HCT116 (cell line): Measurements from ENCODE around the gene HDLBP.

Experiments used
- CBX3 ChIP-seq: IDR thresholded peaks from 2 replicates; pipeline ENCODE4 v1.6.1; 2012; ENCODE audit warnings: low read depth
- ELF1 ChIP-seq: IDR thresholded peaks from 2 replicates; pipeline ENCODE4 v1.6.1; 2012; ENCODE audit warnings: low read depth, borderline replicate concordance
- EZH2 ChIP-seq: fragments of 200-600 bp; sonication (generic); IDR thresholded peaks from 2 replicates; pipeline ENCODE4 v1.6.1; 2017; ENCODE audit warnings: antibody characterized with exemption, mixed run types
- EZH2phosphoT487 ChIP-seq: fragments of 200-600 bp; IDR thresholded peaks from 2 replicates; pipeline ENCODE4 v1.6.1; 2018; ENCODE audit warnings: antibody characterized with exemption, borderline replicate concordance
- JUND ChIP-seq: IDR thresholded peaks from 2 replicates; pipeline ENCODE4 v1.6.1; 2012
- POLR2A ChIP-seq: IDR thresholded peaks from 2 replicates; pipeline ENCODE4 v1.7.0; 2011; ENCODE audit warnings: borderline replicate concordance; ENCODE audit not compliant: insufficient read depth, insufficient read length; ENCODE audit errors: extremely low read depth
- POLR2AphosphoS5 ChIP-seq: IDR thresholded peaks from 2 replicates; pipeline ENCODE4 v1.6.1; 2011; ENCODE audit warnings: mild to moderate bottlenecking, low read depth, low read length, moderate library complexity
- RAD21 ChIP-seq: IDR thresholded peaks from 2 replicates; pipeline ENCODE4 v1.6.1; 2012; ENCODE audit warnings: low read depth, mild to moderate bottlenecking
- ZFX ChIP-seq: fragments of 450-650 bp; IDR thresholded peaks from 2 replicates; pipeline ENCODE4 v1.6.1; 2017
- ZNF274 ChIP-seq: fragments of 200-500 bp; sonication (Bioruptor generic); IDR thresholded peaks from 2 replicates; pipeline ENCODE4 v1.6.1; 2014; ENCODE audit warnings: mild to moderate bottlenecking, low read depth, low read length, inconsistent platforms
- TF ChIP-seq, protein P1 (sequence below), 3 experiments: fragments of 200-600 bp in 1 of 3; sonication (generic) in 1 of 3; IDR thresholded peaks in 2 of 3; conservative IDR thresholded peaks in 1 of 3; 2 replicates each; pipeline ENCODE4 v1.5.1; 2012 to 2017; ENCODE audit warnings: low read depth in 2 of 3, low read length in 2 of 3, antibody characterized with exemption in 1 of 3, borderline replicate concordance in 1 of 3, control low read depth in 1 of 3, mild to moderate bottlenecking in 1 of 3, mixed read lengths in 1 of 3, mixed run types in 1 of 3, moderate library complexity in 1 of 3; ENCODE audit not compliant: insufficient read depth in 1 of 3
- TF ChIP-seq, protein P2 (sequence below): IDR thresholded peaks from 2 replicates; pipeline ENCODE4 v1.6.1; 2012; ENCODE audit warnings: low read depth

DNA sequence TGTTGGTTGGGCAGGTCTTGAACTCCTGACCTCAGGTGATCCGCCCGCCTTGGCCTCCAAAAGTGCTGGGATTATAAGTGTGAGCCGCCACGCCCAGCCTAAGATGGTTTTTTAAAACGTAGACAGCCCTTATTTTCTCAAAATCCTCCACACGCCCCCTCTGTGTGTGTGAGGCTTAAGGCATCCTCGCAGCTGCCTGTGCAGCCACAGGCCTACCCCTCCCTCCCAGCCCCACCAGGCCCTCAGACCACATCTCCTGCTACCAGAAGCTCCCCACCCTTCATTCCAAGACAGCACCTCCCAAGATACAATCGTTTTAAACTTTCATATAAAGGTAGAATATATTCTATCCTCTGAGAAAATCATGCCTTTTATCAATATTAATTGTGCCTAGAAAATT, 122.2 kb downstream of the HDLBP start:
- TF ChIP-seq RAD21 (no peak), JUND (no peak), POLR2A (no peak), ELF1 (no peak), POLR2AphosphoS5 (no peak), EZH2phosphoT487 (no peak), EZH2 (no peak), ZNF274 (no peak), ZFX (no peak), CBX3 (no peak)
- TF ChIP-seq, protein P1, sequence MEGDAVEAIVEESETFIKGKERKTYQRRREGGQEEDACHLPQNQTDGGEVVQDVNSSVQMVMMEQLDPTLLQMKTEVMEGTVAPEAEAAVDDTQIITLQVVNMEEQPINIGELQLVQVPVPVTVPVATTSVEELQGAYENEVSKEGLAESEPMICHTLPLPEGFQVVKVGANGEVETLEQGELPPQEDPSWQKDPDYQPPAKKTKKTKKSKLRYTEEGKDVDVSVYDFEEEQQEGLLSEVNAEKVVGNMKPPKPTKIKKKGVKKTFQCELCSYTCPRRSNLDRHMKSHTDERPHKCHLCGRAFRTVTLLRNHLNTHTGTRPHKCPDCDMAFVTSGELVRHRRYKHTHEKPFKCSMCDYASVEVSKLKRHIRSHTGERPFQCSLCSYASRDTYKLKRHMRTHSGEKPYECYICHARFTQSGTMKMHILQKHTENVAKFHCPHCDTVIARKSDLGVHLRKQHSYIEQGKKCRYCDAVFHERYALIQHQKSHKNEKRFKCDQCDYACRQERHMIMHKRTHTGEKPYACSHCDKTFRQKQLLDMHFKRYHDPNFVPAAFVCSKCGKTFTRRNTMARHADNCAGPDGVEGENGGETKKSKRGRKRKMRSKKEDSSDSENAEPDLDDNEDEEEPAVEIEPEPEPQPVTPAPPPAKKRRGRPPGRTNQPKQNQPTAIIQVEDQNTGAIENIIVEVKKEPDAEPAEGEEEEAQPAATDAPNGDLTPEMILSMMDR (IDR thresholded peaks at IDR 0.05 in 2 of 3, conservative IDR thresholded peaks at IDR 0.05 in 1 of 3; ENCODE audit: borderline replicate concordance in 1 of 3, insufficient read depth in 1 of 3, low read depth in 2 of 3, low read length in 2 of 3): no peak
- TF ChIP-seq, protein P2, sequence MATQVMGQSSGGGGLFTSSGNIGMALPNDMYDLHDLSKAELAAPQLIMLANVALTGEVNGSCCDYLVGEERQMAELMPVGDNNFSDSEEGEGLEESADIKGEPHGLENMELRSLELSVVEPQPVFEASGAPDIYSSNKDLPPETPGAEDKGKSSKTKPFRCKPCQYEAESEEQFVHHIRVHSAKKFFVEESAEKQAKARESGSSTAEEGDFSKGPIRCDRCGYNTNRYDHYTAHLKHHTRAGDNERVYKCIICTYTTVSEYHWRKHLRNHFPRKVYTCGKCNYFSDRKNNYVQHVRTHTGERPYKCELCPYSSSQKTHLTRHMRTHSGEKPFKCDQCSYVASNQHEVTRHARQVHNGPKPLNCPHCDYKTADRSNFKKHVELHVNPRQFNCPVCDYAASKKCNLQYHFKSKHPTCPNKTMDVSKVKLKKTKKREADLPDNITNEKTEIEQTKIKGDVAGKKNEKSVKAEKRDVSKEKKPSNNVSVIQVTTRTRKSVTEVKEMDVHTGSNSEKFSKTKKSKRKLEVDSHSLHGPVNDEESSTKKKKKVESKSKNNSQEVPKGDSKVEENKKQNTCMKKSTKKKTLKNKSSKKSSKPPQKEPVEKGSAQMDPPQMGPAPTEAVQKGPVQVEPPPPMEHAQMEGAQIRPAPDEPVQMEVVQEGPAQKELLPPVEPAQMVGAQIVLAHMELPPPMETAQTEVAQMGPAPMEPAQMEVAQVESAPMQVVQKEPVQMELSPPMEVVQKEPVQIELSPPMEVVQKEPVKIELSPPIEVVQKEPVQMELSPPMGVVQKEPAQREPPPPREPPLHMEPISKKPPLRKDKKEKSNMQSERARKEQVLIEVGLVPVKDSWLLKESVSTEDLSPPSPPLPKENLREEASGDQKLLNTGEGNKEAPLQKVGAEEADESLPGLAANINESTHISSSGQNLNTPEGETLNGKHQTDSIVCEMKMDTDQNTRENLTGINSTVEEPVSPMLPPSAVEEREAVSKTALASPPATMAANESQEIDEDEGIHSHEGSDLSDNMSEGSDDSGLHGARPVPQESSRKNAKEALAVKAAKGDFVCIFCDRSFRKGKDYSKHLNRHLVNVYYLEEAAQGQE: no peak
